ENCODE data around the gene INO80. TPM values are rescaled to one million over a fixed set of nuclear protein-coding genes. Genes with fewer than 3 reads are reported as not detected.

Gene INO80
- total RNA-seq, 1 donor from 2014 or later, result 20.4 TPM

DNA sequence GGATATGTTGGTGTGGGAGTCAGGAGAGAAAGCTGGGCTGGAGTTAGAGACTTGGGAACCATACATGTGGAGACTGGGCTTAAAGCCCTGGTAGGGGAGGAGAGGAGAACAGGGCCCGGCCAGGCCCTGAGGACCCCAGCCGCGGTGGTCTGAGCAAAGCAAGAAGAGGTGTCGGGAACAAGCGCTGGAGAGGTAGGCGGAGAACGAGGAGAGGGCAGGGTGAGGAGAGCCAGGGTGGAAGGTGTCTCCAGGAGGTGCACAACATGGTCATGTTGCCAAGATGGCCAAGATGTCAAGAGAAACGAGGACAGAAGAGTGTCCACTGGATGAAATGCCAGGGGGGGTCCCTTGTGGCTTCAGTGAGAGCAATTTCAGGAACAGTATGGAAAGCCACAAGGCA, 157.4 kb downstream of the INO80 start:
- Mint-ChIP-seq H3K27ac (ENCODE audit: unreplicated experiment) (no peak overlapping the region), H3K4me3 (ENCODE audit: unreplicated experiment) (no peak overlapping the region), H3K4me1 (ENCODE audit: low read depth, unreplicated experiment) (peaks cover 9% of the 10 kb centered on the region), H3K36me3 (ENCODE audit: unreplicated experiment) (peaks cover 5% of the 10 kb centered on the region), H3K27me3 (ENCODE audit: unreplicated experiment) (peaks cover 18% of the 10 kb centered on the region), H3K9me3 (ENCODE audit: unreplicated experiment) (peaks cover 12% of the 10 kb centered on the region)
- no peak for DNase-seq
- TF ChIP-seq, protein P1, sequence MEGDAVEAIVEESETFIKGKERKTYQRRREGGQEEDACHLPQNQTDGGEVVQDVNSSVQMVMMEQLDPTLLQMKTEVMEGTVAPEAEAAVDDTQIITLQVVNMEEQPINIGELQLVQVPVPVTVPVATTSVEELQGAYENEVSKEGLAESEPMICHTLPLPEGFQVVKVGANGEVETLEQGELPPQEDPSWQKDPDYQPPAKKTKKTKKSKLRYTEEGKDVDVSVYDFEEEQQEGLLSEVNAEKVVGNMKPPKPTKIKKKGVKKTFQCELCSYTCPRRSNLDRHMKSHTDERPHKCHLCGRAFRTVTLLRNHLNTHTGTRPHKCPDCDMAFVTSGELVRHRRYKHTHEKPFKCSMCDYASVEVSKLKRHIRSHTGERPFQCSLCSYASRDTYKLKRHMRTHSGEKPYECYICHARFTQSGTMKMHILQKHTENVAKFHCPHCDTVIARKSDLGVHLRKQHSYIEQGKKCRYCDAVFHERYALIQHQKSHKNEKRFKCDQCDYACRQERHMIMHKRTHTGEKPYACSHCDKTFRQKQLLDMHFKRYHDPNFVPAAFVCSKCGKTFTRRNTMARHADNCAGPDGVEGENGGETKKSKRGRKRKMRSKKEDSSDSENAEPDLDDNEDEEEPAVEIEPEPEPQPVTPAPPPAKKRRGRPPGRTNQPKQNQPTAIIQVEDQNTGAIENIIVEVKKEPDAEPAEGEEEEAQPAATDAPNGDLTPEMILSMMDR (IDR thresholded peaks at IDR 0.05; ENCODE audit: partially characterized antibody, unreplicated experiment), result no peak

DNA sequence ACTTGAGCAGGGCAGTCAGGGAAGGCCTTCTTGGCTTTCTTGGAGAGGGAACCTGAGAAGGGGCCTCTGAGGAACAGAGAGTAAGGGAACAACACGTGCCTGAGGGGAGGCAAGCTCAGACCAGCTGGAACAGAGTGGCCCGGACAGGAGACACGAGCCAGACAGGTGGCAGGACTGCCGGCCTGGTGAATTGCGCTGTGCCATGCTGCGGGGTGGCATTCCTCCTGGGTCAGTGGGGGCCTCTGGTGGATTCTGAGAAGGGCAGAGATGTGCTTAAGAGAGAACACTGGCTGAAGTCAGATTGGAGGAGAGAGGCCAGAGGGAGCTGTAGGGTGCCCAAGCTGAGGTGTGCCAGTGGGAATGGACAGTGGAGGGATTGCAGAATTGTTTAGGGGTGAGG, 157.9 kb downstream of the INO80 start:
- DNase-seq, result no peak
- H3K36me3 Mint-ChIP-seq (ENCODE audit: unreplicated experiment), result peaks cover 3% of the 10 kb centered on the region
- TF ChIP-seq, protein P1 (IDR thresholded peaks at IDR 0.05; ENCODE audit: partially characterized antibody, unreplicated experiment), result no peak
- H3K27ac Mint-ChIP-seq (ENCODE audit: unreplicated experiment), result no peak overlapping the region
- H3K27me3 Mint-ChIP-seq (ENCODE audit: unreplicated experiment), result peaks cover 20% of the 10 kb centered on the region
- peaks cover 12% of the 10 kb centered on the region for H3K9me3 Mint-ChIP-seq (ENCODE audit: unreplicated experiment)
- H3K4me3 Mint-ChIP-seq (ENCODE audit: unreplicated experiment), result no peak overlapping the region
- peaks cover 9% of the 10 kb centered on the region for H3K4me1 Mint-ChIP-seq (ENCODE audit: low read depth, unreplicated experiment)

DNA sequence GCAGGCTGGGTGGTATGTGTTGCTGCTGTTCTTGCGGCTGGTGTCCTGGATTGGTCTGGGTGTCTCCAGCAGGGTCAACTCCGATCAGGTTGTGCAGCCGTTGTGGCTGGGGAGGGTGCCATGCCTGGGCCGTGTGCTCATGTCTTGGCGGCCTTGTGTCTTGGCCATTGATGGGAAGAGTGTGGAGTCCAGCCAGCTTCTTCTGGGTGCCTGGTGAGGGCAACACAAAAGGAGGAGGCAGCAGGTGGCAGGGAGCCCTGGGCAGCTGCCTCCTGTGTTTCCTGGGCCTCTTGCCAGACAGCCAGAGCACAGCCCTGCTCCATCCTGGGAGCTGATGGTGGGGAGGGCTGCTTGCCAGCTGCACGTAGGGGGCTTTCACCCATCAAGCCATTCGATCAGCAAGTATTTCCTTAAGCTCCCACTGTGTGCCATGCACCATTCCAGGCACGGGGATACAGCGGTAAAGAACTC, 158.5 kb downstream of the INO80 start:
- Mint-ChIP-seq H3K9me3 (ENCODE audit: unreplicated experiment) (peaks cover 12% of the 10 kb centered on the region), H3K4me3 (ENCODE audit: unreplicated experiment) (peak overlapping the region; percentile 15), H3K27ac (ENCODE audit: unreplicated experiment) (no peak overlapping the region), H3K27me3 (ENCODE audit: unreplicated experiment) (peaks cover 23% of the 10 kb centered on the region), H3K36me3 (ENCODE audit: unreplicated experiment) (no peaks in the 10 kb centered on the region), H3K4me1 (ENCODE audit: low read depth, unreplicated experiment) (peaks cover 9% of the 10 kb centered on the region)
- DNase-seq, result no peak
- TF ChIP-seq, protein P1 (IDR thresholded peaks at IDR 0.05; ENCODE audit: partially characterized antibody, unreplicated experiment), result no peak

DNA sequence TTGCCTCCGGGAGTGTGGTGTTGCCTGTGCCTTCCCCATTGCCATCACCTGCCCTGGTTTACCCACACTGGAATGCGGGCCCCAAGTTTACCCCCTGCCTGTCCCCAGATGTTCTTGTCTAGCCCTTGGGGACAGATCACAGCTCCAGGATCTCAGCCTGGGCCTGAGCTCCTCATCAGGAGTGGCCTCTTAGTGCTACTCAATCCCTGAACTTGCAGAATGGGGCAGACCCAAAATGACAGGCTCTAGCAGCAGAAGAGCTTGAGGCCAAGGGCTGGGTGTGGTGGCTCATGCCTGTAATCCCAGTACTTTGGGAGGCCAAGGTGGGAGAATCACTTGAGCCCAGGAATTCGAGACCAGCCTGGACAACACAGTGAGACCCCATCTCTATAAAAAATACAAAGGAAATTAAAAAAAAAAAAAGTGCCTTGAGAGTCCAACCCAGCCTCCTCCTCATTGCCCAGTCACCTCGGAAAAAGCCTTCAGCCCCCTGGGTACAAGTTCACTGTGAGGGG, 159.0 kb downstream of the INO80 start:
- TF ChIP-seq, protein P1 (IDR thresholded peaks at IDR 0.05; ENCODE audit: partially characterized antibody, unreplicated experiment), result no peak
- no peak for DNase-seq
- peaks cover 13% of the 10 kb centered on the region for H3K9me3 Mint-ChIP-seq (ENCODE audit: unreplicated experiment)
- H3K27ac Mint-ChIP-seq (ENCODE audit: unreplicated experiment), result no peak overlapping the region
- peak overlapping the region; percentile 15 for H3K4me3 Mint-ChIP-seq (ENCODE audit: unreplicated experiment)
- H3K27me3 Mint-ChIP-seq (ENCODE audit: unreplicated experiment), result peaks cover 25% of the 10 kb centered on the region
- no peaks in the 10 kb centered on the region for H3K36me3 Mint-ChIP-seq (ENCODE audit: unreplicated experiment)
- peaks cover 9% of the 10 kb centered on the region for H3K4me1 Mint-ChIP-seq (ENCODE audit: low read depth, unreplicated experiment)

DNA sequence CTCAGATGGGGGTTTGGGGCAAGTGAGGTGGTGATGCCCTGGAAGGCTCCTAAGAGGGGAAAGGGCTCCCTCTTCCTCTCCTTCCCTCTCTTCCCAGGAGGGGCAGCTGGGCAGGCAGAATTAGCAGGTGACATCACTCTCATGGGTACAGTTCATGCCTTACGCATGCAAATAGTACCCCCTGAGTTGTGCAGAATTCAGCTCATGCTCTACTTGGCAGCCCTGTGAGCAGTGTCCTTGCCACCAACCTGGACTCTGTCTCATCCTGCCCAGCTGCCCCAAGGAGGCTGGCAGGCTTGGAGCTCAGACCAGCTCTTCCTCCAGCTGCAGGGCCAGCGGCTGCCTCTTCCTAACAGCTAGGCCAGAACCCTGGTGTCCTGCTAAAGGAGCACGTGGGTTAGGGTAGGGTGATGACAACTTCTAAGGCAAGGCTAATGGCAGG, 159.5 kb downstream of the INO80 start:
- H3K9me3 Mint-ChIP-seq (ENCODE audit: unreplicated experiment), result peaks cover 17% of the 10 kb centered on the region
- H3K27me3 Mint-ChIP-seq (ENCODE audit: unreplicated experiment), result peaks cover 25% of the 10 kb centered on the region
- H3K4me3 Mint-ChIP-seq (ENCODE audit: unreplicated experiment), result peak overlapping the region; percentile 76
- TF ChIP-seq, protein P1 (IDR thresholded peaks at IDR 0.05; ENCODE audit: partially characterized antibody, unreplicated experiment), result no peak
- H3K36me3 Mint-ChIP-seq (ENCODE audit: unreplicated experiment), result no peaks in the 10 kb centered on the region
- H3K27ac Mint-ChIP-seq (ENCODE audit: unreplicated experiment), result no peak overlapping the region
- peaks cover 11% of the 10 kb centered on the region for H3K4me1 Mint-ChIP-seq (ENCODE audit: low read depth, unreplicated experiment)
- DNase-seq, result no peak
